Neural cell (in vitro differentiated cells): Measurements from ENCODE around the gene ZNF532. TPM values are rescaled to one million over a fixed set of nuclear protein-coding genes. Genes with fewer than 3 reads are reported as not detected.
"Not testable (repeated sequence)": the region's sequence is repeated elsewhere in the genome, so short reads cannot be mapped to it uniquely, and the experiment has no call there.

Experiments used
- H2AFZ ChIP-seq: fragments of 200-600, 300-800 bp; sonication (generic), shearing (Covaris generic); 2 replicates; pipeline ENCODE4 v1.6.0; 2014; ENCODE audit warnings: low read depth, mild to moderate bottlenecking, antibody characterized with exemption, low read length, moderate library complexity
- H3F3A ChIP-seq: fragments of 200-600 bp; shearing (Covaris generic); 2 replicates; pipeline ENCODE4 v1.6.1; 2016; ENCODE audit warnings: mild to moderate bottlenecking, moderate library complexity, mixed read lengths, antibody characterized with exemption, low read length; ENCODE audit not compliant: insufficient read depth, poor library complexity, severe bottlenecking
- H3K27ac ChIP-seq: fragments of 200-600, 300-800 bp; sonication (generic), shearing (Covaris generic); 2 replicates; pipeline ENCODE4 v1.5.1; 2014; ENCODE audit warnings: mild to moderate bottlenecking, low read length, moderate library complexity
- H3K27me3 ChIP-seq: fragments of 300-800, 200-600 bp; sonication (generic), shearing (Covaris generic); 2 replicates; pipeline ENCODE4 v1.6.0; 2014; ENCODE audit warnings: mild to moderate bottlenecking, low read depth, low read length, moderate library complexity; ENCODE audit not compliant: insufficient read depth
- H3K36me3 ChIP-seq: fragments of 300-800, 200-600 bp; sonication (generic), shearing (Covaris generic); 2 replicates; pipeline ENCODE4 v1.5.1; 2014; ENCODE audit warnings: mild to moderate bottlenecking, antibody characterized with exemption, low read length, moderate library complexity; ENCODE audit not compliant: insufficient read depth
- H3K4me2 ChIP-seq: fragments of 300-800, 200-600 bp; sonication (generic), shearing (Covaris generic); 2 replicates; pipeline ENCODE4 v1.6.0; 2014; ENCODE audit warnings: mild to moderate bottlenecking, low read length
- H3K4me3 ChIP-seq: fragments of 300-800, 200-600 bp; sonication (generic), shearing (Covaris generic); 2 replicates; pipeline ENCODE4 v1.5.1; 2014; ENCODE audit warnings: mild to moderate bottlenecking, low read length, moderate library complexity
- H3K79me2 ChIP-seq: fragments of 200-600 bp; shearing (Covaris generic); replicated peaks from 2 replicates; pipeline ENCODE4 v1.6.0; 2014; ENCODE audit warnings: mild to moderate bottlenecking, low read length, moderate library complexity; ENCODE audit not compliant: insufficient read depth
- H3K9ac ChIP-seq: fragments of 300-800, 200-600 bp; sonication (generic), shearing (Covaris generic); 2 replicates; pipeline ENCODE4 v1.6.1; 2016; ENCODE audit warnings: mild to moderate bottlenecking, low read length, mixed read lengths
- H3K9me2 ChIP-seq: fragments of 200-600 bp; shearing (Covaris generic); 2 replicates; pipeline ENCODE4 v1.6.1; 2016; ENCODE audit warnings: mild to moderate bottlenecking, low read length, mixed read lengths; ENCODE audit not compliant: insufficient read depth
- H3K9me3 ChIP-seq: fragments of 200-600, 300-800 bp; sonication (generic), shearing (Covaris generic); 2 replicates; pipeline ENCODE4 v1.6.1; 2016; ENCODE audit warnings: mild to moderate bottlenecking, mixed run types, low read length, moderate library complexity, mixed read lengths
- H4K20me1 ChIP-seq: fragments of 200-600 bp; shearing (Covaris generic); 2 replicates; pipeline ENCODE4 v1.6.1; 2016; ENCODE audit warnings: mild to moderate bottlenecking, mixed run types; ENCODE audit not compliant: insufficient read depth
- EP300 ChIP-seq: fragments of 450-650 bp; conservative IDR thresholded peaks from 2 replicates; pipeline ENCODE4 v1.6.1; 2014; ENCODE audit warnings: antibody characterized with exemption, mild to moderate bottlenecking, moderate library complexity; ENCODE audit not compliant: poor library complexity, severe bottlenecking
- EZH2 ChIP-seq: fragments of 200-600, 300-800 bp; shearing (Covaris generic), sonication (generic); IDR thresholded peaks from 2 replicates; pipeline ENCODE4 v1.6.1; 2014; ENCODE audit warnings: antibody characterized with exemption, low read length, borderline replicate concordance, mild to moderate bottlenecking; ENCODE audit not compliant: insufficient read depth, poor library complexity, severe bottlenecking
- MXI1 ChIP-seq: fragments of 450-650 bp; conservative IDR thresholded peaks from 2 replicates; pipeline ENCODE4 v1.6.1; 2014; ENCODE audit warnings: antibody characterized with exemption, mild to moderate bottlenecking; ENCODE audit not compliant: poor library complexity, severe bottlenecking
- RAD21 ChIP-seq: fragments of 450-650 bp; conservative IDR thresholded peaks from 2 replicates; pipeline ENCODE4 v1.6.1; 2014; ENCODE audit warnings: antibody characterized with exemption, mild to moderate bottlenecking, moderate library complexity
- TAF1 ChIP-seq: IDR thresholded peaks from 2 replicates; pipeline ENCODE4 v1.6.1; 2012; ENCODE audit warnings: low read depth
- polyA plus RNA-seq: library from polyadenylated mRNA; depleted of rRNA; stranded (reverse); fragments of >200 nt; gene quantifications from 2 replicates; pipeline ENCODE4 v1.2.3, GENCODE V29; 2014
- TF ChIP-seq, protein P1 (sequence below): fragments of 450-650 bp; IDR thresholded peaks from 2 replicates; pipeline ENCODE4 v1.5.1; 2014; ENCODE audit warnings: antibody characterized with exemption, mild to moderate bottlenecking, moderate library complexity; ENCODE audit not compliant: poor library complexity, severe bottlenecking
- TF ChIP-seq, protein P2 (sequence below): IDR thresholded peaks from 2 replicates; pipeline ENCODE4 v1.6.1; 2012; ENCODE audit warnings: borderline replicate concordance

Gene ZNF532
- polyA plus RNA-seq, 1 donor from 2014 or later: 119 TPM

DNA sequence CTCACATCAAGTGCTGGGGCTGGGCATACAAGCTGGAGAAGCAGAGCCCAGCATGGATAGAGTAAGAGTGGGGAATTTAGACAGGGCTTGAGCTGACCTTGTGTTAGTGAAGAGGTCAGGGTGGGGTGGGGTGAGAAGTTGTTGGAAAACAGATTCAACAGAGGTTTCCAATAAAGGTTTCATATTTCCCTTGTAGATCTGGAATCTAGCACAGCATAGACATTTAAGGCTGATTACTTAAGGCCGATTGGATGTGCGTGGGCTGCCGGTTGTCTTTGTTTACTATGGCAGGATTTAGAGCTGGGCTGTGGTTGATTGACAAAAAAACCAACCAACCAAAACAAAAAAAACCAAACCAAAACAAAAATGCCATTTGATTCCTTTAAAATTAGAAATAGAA lies 160.2 kb downstream of the ZNF532 start:
- Histone ChIP-seq H3K4me2 (no peak overlapping the region), H3K27ac (no peak overlapping the region), H3K79me2 (no peaks in the 10 kb centered on the region), H3K27me3 (no peaks in the 10 kb centered on the region), H2AFZ (no peak overlapping the region), H3K9me2 (no peaks in the 10 kb centered on the region), H4K20me1 (no peaks in the 10 kb centered on the region), H3K36me3 (no peaks in the 10 kb centered on the region), H3K9ac (no peak overlapping the region), H3F3A (no peaks in the 10 kb centered on the region), H3K4me3 (no peak overlapping the region), H3K9me3 (no peaks in the 10 kb centered on the region)
- TF ChIP-seq, protein P1, sequence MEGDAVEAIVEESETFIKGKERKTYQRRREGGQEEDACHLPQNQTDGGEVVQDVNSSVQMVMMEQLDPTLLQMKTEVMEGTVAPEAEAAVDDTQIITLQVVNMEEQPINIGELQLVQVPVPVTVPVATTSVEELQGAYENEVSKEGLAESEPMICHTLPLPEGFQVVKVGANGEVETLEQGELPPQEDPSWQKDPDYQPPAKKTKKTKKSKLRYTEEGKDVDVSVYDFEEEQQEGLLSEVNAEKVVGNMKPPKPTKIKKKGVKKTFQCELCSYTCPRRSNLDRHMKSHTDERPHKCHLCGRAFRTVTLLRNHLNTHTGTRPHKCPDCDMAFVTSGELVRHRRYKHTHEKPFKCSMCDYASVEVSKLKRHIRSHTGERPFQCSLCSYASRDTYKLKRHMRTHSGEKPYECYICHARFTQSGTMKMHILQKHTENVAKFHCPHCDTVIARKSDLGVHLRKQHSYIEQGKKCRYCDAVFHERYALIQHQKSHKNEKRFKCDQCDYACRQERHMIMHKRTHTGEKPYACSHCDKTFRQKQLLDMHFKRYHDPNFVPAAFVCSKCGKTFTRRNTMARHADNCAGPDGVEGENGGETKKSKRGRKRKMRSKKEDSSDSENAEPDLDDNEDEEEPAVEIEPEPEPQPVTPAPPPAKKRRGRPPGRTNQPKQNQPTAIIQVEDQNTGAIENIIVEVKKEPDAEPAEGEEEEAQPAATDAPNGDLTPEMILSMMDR: no peak
- TF ChIP-seq MXI1 (no peak), EP300 (no peak), TAF1 (no peak), EZH2 (no peak), RAD21 (no peak)
- TF ChIP-seq, protein P2, sequence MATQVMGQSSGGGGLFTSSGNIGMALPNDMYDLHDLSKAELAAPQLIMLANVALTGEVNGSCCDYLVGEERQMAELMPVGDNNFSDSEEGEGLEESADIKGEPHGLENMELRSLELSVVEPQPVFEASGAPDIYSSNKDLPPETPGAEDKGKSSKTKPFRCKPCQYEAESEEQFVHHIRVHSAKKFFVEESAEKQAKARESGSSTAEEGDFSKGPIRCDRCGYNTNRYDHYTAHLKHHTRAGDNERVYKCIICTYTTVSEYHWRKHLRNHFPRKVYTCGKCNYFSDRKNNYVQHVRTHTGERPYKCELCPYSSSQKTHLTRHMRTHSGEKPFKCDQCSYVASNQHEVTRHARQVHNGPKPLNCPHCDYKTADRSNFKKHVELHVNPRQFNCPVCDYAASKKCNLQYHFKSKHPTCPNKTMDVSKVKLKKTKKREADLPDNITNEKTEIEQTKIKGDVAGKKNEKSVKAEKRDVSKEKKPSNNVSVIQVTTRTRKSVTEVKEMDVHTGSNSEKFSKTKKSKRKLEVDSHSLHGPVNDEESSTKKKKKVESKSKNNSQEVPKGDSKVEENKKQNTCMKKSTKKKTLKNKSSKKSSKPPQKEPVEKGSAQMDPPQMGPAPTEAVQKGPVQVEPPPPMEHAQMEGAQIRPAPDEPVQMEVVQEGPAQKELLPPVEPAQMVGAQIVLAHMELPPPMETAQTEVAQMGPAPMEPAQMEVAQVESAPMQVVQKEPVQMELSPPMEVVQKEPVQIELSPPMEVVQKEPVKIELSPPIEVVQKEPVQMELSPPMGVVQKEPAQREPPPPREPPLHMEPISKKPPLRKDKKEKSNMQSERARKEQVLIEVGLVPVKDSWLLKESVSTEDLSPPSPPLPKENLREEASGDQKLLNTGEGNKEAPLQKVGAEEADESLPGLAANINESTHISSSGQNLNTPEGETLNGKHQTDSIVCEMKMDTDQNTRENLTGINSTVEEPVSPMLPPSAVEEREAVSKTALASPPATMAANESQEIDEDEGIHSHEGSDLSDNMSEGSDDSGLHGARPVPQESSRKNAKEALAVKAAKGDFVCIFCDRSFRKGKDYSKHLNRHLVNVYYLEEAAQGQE: no peak

DNA sequence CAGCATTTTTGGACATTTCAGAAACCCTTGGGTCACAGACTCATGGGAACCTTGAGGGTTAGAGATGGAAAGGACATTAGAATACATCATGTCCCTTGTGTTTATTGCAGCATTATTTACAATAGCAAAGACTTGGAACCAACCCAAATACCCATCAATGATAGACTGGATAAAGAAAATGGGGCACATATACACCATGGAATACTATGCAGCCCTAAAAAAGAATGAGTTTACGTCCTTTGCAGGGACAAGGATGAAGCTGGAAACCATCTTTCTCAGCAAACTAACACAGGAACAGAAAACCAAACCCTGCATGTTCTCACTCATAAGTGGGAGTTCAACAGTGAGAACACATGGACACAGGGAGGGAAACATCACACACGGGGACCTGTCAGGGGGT lies 160.9 kb downstream of the ZNF532 start:
- not testable (repeated sequence) for H3K79me2 ChIP-seq, H3K4me3 ChIP-seq, H2AFZ ChIP-seq, H3K27me3 ChIP-seq, H3K4me2 ChIP-seq, H3K27ac ChIP-seq, H3K36me3 ChIP-seq, H3K9ac ChIP-seq, H3K9me2 ChIP-seq, H4K20me1 ChIP-seq, H3K9me3 ChIP-seq, H3F3A ChIP-seq

DNA sequence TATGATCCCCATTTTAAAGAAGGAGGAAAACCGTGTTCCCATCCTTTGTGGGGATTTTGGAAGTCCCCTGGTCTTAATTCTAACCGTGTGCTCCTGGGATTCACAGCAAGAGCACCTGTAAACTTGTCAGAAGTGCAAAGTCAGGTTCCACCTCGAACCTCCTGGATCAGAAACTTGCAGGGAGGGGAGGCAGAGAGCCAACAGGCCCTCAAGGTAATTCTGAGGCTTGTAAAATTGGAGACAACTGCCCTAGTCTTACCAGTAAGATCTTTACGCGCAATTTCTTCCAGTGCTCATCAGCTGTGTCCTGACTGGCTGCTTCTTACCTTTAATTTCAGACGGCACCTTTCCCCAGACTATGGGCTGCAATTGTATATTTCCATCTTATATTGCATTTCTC lies 161.7 kb downstream of the ZNF532 start:
- TF ChIP-seq EP300: no peak
- Histone ChIP-seq H3K27ac (no peak overlapping the region), H4K20me1 (no peaks in the 10 kb centered on the region), H2AFZ (no peak overlapping the region), H3K79me2 (no peaks in the 10 kb centered on the region), H3K9me3 (no peaks in the 10 kb centered on the region), H3F3A (no peaks in the 10 kb centered on the region), H3K9ac (no peak overlapping the region), H3K9me2 (no peaks in the 10 kb centered on the region), H3K4me2 (no peak overlapping the region), H3K27me3 (no peaks in the 10 kb centered on the region), H3K4me3 (no peak overlapping the region), H3K36me3 (no peaks in the 10 kb centered on the region)
